Neural cell (in vitro differentiated cells): Measurements from ENCODE around the gene STAT4. TPM values are rescaled to one million over a fixed set of nuclear protein-coding genes. Genes with fewer than 3 reads are reported as not detected.

Experiments
- H2AFZ ChIP-seq: fragments of 200-600, 300-800 bp; sonication (generic), shearing (Covaris generic); 2 replicates; pipeline ENCODE4 v1.6.0; 2014; ENCODE audit warnings: low read depth, mild to moderate bottlenecking, antibody characterized with exemption, low read length, moderate library complexity
- H3F3A ChIP-seq: fragments of 200-600 bp; shearing (Covaris generic); 2 replicates; pipeline ENCODE4 v1.6.1; 2016; ENCODE audit warnings: mild to moderate bottlenecking, moderate library complexity, mixed read lengths, antibody characterized with exemption, low read length; ENCODE audit not compliant: insufficient read depth, poor library complexity, severe bottlenecking
- H3K27ac ChIP-seq: fragments of 200-600, 300-800 bp; sonication (generic), shearing (Covaris generic); 2 replicates; pipeline ENCODE4 v1.5.1; 2014; ENCODE audit warnings: mild to moderate bottlenecking, low read length, moderate library complexity
- H3K27me3 ChIP-seq: fragments of 300-800, 200-600 bp; sonication (generic), shearing (Covaris generic); 2 replicates; pipeline ENCODE4 v1.6.0; 2014; ENCODE audit warnings: mild to moderate bottlenecking, low read depth, low read length, moderate library complexity; ENCODE audit not compliant: insufficient read depth
- H3K36me3 ChIP-seq: fragments of 300-800, 200-600 bp; sonication (generic), shearing (Covaris generic); 2 replicates; pipeline ENCODE4 v1.5.1; 2014; ENCODE audit warnings: mild to moderate bottlenecking, antibody characterized with exemption, low read length, moderate library complexity; ENCODE audit not compliant: insufficient read depth
- H3K4me2 ChIP-seq: fragments of 300-800, 200-600 bp; sonication (generic), shearing (Covaris generic); 2 replicates; pipeline ENCODE4 v1.6.0; 2014; ENCODE audit warnings: mild to moderate bottlenecking, low read length
- H3K4me3 ChIP-seq: fragments of 300-800, 200-600 bp; sonication (generic), shearing (Covaris generic); 2 replicates; pipeline ENCODE4 v1.5.1; 2014; ENCODE audit warnings: mild to moderate bottlenecking, low read length, moderate library complexity
- H3K79me2 ChIP-seq: fragments of 200-600 bp; shearing (Covaris generic); replicated peaks from 2 replicates; pipeline ENCODE4 v1.6.0; 2014; ENCODE audit warnings: mild to moderate bottlenecking, low read length, moderate library complexity; ENCODE audit not compliant: insufficient read depth
- H3K9ac ChIP-seq: fragments of 300-800, 200-600 bp; sonication (generic), shearing (Covaris generic); 2 replicates; pipeline ENCODE4 v1.6.1; 2016; ENCODE audit warnings: mild to moderate bottlenecking, low read length, mixed read lengths
- H3K9me2 ChIP-seq: fragments of 200-600 bp; shearing (Covaris generic); 2 replicates; pipeline ENCODE4 v1.6.1; 2016; ENCODE audit warnings: mild to moderate bottlenecking, low read length, mixed read lengths; ENCODE audit not compliant: insufficient read depth
- H3K9me3 ChIP-seq: fragments of 200-600, 300-800 bp; sonication (generic), shearing (Covaris generic); 2 replicates; pipeline ENCODE4 v1.6.1; 2016; ENCODE audit warnings: mild to moderate bottlenecking, mixed run types, low read length, moderate library complexity, mixed read lengths
- H4K20me1 ChIP-seq: fragments of 200-600 bp; shearing (Covaris generic); 2 replicates; pipeline ENCODE4 v1.6.1; 2016; ENCODE audit warnings: mild to moderate bottlenecking, mixed run types; ENCODE audit not compliant: insufficient read depth
- CTCF ChIP-seq: fragments of 450-650 bp; IDR thresholded peaks from 2 replicates; pipeline ENCODE4 v1.5.1; 2014; ENCODE audit warnings: antibody characterized with exemption, mild to moderate bottlenecking, moderate library complexity; ENCODE audit not compliant: poor library complexity, severe bottlenecking
- EP300 ChIP-seq: fragments of 450-650 bp; conservative IDR thresholded peaks from 2 replicates; pipeline ENCODE4 v1.6.1; 2014; ENCODE audit warnings: antibody characterized with exemption, mild to moderate bottlenecking, moderate library complexity; ENCODE audit not compliant: poor library complexity, severe bottlenecking
- EZH2 ChIP-seq: fragments of 200-600, 300-800 bp; shearing (Covaris generic), sonication (generic); IDR thresholded peaks from 2 replicates; pipeline ENCODE4 v1.6.1; 2014; ENCODE audit warnings: antibody characterized with exemption, low read length, borderline replicate concordance, mild to moderate bottlenecking; ENCODE audit not compliant: insufficient read depth, poor library complexity, severe bottlenecking
- MXI1 ChIP-seq: fragments of 450-650 bp; conservative IDR thresholded peaks from 2 replicates; pipeline ENCODE4 v1.6.1; 2014; ENCODE audit warnings: antibody characterized with exemption, mild to moderate bottlenecking; ENCODE audit not compliant: poor library complexity, severe bottlenecking
- POLR2AphosphoS5 ChIP-seq: IDR thresholded peaks from 2 replicates; pipeline ENCODE4 v1.6.1; 2012
- RAD21 ChIP-seq: fragments of 450-650 bp; conservative IDR thresholded peaks from 2 replicates; pipeline ENCODE4 v1.6.1; 2014; ENCODE audit warnings: antibody characterized with exemption, mild to moderate bottlenecking, moderate library complexity
- REST ChIP-seq: IDR thresholded peaks from 2 replicates; pipeline ENCODE4 v1.6.1; 2012; ENCODE audit warnings: borderline replicate concordance
- SMC3 ChIP-seq: fragments of 450-650 bp; conservative IDR thresholded peaks from 2 replicates; pipeline ENCODE4 v1.6.1; 2014; ENCODE audit warnings: antibody characterized with exemption, mild to moderate bottlenecking, moderate library complexity; ENCODE audit not compliant: poor library complexity
- TAF1 ChIP-seq: IDR thresholded peaks from 2 replicates; pipeline ENCODE4 v1.6.1; 2012; ENCODE audit warnings: low read depth
- polyA plus RNA-seq: library from polyadenylated mRNA; depleted of rRNA; stranded (reverse); fragments of >200 nt; gene quantifications from 2 replicates; pipeline ENCODE4 v1.2.3, GENCODE V29; 2014

STAT4 gene
- polyA plus RNA-seq, 1 donor from 2014 or later = 3.7 TPM

GRCh38 chr2:191167766-191168165 lies 17.0 kb upstream of the STAT4 start:
- no peak for TF ChIP-seq SMC3
- no peak for TF ChIP-seq EZH2
- TF ChIP-seq RAD21 = no peak
- TF ChIP-seq CTCF = no peak
- TF ChIP-seq TAF1 = no peak
- TF ChIP-seq EP300 = no peak
- TF ChIP-seq REST = no peak
- TF ChIP-seq MXI1 = no peak
- TF ChIP-seq POLR2AphosphoS5 = no peak
- Histone ChIP-seq H3K79me2 (no peaks in the 10 kb centered on the region), H3K4me2 (no peak overlapping the region), H2AFZ (no peak overlapping the region), H3K4me3 (no peak overlapping the region), H3K36me3 (no peaks in the 10 kb centered on the region), H3F3A (no peaks in the 10 kb centered on the region), H3K27ac (no peak overlapping the region), H3K9me2 (no peaks in the 10 kb centered on the region), H3K9ac (no peak overlapping the region), H4K20me1 (no peaks in the 10 kb centered on the region), H3K27me3 (no peaks in the 10 kb centered on the region), H3K9me3 (no peaks in the 10 kb centered on the region)

GRCh38 chr2:191166756-191167445 lies 16.1 kb upstream of the STAT4 start:
- no peak overlapping the region for H2AFZ ChIP-seq
- H3K9me2 ChIP-seq = no peaks in the 10 kb centered on the region
- H3K9ac ChIP-seq = no peak overlapping the region
- H3F3A ChIP-seq = no peaks in the 10 kb centered on the region
- H3K27ac ChIP-seq = no peak overlapping the region
- no peak overlapping the region for H3K4me2 ChIP-seq
- no peaks in the 10 kb centered on the region for H3K36me3 ChIP-seq
- H3K79me2 ChIP-seq = no peaks in the 10 kb centered on the region
- no peaks in the 10 kb centered on the region for H3K27me3 ChIP-seq
- no peak for TF ChIP-seq CTCF
- no peak for TF ChIP-seq TAF1
- TF ChIP-seq POLR2AphosphoS5 = no peak
- TF ChIP-seq SMC3 = no peak
- TF ChIP-seq REST = no peak
- no peak for TF ChIP-seq MXI1
- no peak for TF ChIP-seq EZH2
- TF ChIP-seq EP300 = no peak
- TF ChIP-seq RAD21 = no peak
- no peaks in the 10 kb centered on the region for H3K9me3 ChIP-seq
- H3K4me3 ChIP-seq = no peak overlapping the region
- no peaks in the 10 kb centered on the region for H4K20me1 ChIP-seq
